ENCODE data around the gene TDRD1.

Gene TDRD1

DNA sequence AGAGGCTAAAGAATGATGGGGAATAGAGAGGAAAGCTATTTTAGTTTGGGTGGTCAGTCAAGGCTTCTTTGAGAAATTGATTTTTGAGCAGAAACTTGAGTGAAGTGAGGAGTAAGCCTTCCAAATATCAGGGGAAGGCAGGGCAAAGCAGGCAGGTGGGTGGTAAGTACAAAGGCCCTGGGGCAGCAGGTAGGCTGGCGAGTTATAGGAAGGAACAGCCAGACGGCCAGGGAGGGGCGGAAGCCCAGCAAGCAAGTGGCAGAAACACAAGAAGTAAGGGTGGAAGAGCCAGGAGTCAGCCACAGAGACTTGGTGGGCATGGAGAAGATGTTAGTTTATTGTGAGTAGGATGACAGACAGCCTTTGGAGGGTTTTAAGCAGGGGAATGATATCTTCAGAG is 94.8 kb downstream of the TDRD1 start:
- no peak for DNase-seq

DNA sequence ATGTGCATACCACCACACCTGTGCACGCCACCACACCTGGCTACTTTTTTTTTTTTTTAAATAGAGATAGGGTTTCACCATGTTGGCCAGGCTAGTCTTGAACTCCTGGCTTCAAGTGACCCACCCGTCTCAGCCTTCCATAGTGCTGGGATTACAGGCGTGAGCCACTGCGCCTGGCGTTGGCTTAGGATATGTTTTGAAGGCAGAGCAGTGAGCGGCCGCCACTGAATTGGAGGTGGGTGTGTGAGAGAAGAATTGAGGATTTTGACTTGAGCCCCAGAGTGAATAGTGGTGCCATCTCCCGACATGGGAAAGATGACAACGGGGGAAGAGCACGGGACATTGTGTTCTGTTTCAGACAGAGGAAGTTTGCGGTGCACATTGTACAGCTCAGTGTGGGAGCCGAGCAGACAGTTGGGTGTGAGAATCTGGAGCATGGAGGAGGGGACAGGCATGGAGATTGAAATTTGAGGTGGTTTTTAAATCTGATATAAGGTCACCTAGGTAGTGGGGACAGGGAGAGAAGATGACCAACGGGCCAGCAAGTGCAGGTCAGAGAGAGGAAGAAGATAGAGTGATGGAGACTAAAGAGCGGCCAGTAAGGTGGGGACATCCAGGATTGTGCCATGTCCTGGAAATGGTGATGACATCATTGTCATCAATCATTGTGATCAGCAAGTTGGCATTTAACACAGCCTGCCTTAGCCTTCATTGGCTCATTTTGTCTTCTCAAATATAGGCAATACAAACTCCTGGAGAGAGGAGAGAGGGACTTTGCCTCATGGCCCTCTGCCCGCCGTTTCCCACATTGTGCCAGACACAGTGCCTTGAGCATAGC is 95.7 kb downstream of the TDRD1 start:
- DNase-seq, result no peak

DNA sequence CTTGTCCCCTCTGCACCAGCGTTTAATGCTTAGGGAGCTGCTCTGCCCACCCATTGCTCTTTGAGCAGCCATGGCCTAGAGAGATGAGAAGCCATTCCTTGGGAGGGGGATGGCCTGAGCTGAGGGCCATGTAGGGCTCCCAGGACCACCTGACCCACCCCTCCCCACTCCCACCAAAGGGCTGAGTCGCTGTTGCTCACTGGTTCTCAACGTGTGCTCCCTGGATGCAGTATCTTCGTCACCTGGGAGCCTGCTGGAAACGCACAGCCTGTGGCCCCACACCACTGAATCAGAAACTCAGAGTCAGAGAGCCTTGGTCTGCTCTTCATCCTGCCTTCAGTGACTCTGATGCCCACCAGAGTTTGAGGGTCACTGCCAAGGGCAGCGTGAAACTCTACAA is 96.9 kb downstream of the TDRD1 start:
- no peak for DNase-seq

DNA sequence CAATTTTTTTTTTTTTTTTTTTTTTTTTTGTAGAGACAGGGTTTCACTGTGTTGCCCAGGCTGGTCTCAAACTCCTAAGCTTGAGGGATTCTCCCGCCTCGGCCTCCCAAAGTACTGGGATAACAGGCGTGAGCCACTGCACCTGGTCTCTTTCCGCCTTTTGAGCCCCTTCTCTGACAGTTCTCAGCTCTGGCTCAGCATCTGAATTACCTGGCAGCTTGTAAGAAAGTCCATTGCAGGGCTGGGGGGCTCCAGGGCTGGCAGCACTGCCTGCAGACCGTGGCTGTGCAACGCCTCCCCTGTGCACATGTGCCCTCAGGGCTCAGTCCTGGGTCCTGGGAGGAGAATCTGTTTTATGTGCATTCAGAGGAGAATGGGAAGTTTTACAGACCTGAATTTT is 97.5 kb downstream of the TDRD1 start:
- no peak for DNase-seq

DNA sequence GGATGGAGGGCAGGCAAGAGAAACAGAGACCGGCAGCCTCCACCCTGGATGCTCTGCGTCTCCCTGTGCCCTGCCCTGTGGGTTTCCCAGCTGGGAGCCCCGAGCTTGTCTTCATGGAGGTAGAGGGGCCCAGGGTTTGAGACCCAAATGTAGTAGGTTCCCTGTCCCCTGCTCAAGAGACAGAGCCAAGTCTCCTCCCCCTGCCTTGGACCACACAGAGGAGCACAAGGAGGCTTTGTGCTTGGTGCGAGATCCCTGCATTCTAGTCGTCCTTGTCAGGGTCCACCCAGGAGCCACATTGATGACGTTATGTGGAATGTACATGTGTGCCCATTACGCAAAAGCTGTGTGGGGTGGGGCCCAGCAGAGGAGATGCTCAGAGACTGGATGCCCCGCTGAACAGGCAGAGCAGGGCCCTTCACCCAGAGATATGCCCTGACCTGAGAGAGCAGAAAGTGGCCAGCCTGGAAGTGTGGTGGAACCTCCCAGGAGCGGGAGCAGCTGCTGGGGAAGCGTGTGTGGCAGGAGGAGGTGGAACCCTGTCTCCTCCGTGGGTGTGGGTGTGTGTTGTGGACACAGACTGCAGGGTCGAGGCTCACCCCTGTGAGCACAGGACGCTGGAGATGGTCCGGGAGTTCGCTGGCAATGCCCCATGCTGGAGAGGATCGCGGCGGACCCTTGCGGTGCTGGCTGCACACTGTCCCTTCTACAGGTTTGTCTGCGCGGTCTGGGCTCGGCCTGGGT is 99.2 kb downstream of the TDRD1 start:
- no peak for DNase-seq

DNA sequence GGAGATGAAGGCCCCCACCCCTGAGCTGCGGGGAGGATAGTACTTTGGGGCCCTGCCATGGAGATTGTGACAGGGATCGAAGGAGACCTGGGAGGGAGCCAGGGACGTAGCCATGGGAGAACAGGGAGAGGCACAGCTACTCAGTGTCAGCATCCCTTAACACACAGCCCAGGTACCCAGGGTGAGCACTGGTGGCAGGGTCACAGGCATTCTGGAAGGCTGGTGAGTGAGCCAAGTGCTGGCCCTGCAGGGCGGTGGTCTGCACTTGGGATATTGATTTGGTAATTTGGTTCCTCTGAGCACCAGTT is 99.7 kb downstream of the TDRD1 start:
- no peak for DNase-seq

DNA sequence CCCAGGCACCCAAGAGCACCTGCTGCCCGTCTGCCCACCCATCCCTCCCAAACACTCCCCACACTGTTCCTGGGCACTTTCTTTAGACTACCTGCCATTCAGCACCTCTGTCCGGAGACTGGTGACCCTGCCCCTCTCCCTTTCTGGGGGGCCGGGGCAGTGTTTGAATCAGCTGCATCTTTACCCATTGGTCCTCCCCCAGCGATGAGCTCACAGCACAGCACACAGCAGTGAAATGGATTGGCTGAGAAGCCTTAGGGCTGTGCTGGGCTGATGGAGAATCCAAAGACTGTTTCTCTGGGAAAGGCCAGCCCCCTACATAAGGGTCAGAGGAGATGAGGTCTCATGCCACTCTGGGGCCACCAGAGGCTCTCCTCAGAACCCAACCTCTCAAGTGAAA is 100.1 kb downstream of the TDRD1 start:
- no peak for DNase-seq

DNA sequence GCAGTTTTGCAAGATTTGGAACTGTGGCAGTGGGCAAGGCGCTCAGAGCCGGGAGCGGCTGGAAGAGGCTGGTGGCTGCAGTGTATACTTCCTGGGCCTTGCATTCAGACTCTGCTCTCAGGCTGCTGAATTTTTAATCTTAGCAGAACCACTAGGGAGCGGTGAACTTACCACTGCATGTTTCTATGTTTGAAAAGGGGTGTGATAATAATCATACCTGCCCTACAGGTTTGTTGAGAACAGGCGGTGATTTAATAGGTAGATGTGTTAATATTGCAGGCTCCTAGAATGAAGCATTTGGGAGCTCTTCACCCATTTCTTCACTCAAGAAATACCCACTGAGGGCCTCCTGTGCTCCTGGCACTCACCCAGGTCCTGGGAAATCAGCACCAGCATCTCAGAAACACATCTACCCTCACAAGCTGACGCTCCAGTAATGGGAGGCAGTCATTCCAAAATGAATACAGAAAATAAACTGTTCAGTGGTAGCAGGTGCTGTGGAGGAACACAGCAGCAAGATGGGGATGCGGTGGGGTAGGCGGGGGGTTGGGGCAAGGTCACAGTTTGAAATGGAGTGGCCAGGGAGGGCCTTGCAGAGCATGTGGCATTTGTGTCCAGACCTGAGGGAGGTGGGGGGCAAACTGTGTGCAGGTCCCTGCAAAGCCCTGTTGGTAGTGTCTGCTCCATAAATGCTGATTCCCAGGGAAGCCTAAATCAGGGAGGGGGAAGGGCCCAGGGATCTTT is 100.9 kb downstream of the TDRD1 start:
- peak; percentile 34 for DNase-seq

DNA sequence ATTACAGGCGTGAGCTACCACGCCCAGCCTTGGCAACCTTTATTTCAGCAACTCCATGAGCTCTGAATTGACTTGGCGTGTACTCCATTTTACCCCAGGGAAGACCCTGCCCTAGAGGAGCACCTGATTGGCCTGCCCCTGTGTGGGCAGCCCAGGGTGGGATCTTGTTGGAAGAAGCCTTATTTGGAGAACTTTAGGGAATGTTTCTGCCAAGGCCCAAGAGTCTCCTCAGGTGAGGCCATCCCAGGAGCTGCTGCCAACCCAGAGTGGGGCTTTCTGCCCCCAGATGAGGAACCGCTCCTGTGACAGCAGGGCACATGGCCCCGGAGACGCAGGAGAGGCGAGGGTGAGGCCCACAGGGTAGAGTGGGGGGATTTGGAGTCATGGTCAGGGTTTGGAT is 101.9 kb downstream of the TDRD1 start:
- DNase-seq, result no peak

DNA sequence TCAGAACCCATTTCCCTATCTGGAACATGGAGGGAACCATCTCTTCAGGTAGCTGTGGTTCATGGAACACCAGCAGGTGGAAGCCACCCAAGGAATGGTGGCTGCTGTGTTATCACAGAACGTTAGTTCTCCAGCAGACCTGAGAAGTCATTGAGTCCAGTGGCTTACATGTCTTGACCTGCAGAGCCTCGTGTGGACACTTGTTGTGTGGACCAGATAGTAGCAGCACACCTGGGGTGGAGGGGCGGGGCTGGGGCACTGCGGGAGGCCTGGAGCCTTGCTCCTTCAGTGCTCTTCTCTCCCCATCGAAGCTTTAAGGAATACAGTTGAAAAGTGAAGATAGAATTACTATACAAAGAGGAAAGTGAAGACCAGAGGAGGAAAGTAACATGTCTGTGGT is 102.3 kb downstream of the TDRD1 start:
- no peak for DNase-seq
